Left ventricle myocardium superior (tissue), 1 donor: ENCODE measurements around the gene HDAC8. TPM values are rescaled to one million over a fixed set of nuclear protein-coding genes. Genes with fewer than 3 reads are reported as not detected.
A peak's percentile ranks its signal among the peaks of the same experiment; 100 is the strongest.
"Not testable (repeated sequence)": the region's sequence is repeated elsewhere in the genome, so short reads cannot be mapped to it uniquely, and the experiment has no call there.

ENCODE experiments used
- ATAC-seq: fragments of 200-7000 bp; cut with Tn5 transposase; one replicate; pipeline ENCODE4 v1.9.1; 2020; ENCODE audit warnings: mild to moderate bottlenecking, moderate library complexity
- DNase-seq: peaks from one replicate; pipeline ENCODE4 v3.0.0-alpha.2; 2020
- intact Hi-C: fragments of 100-400 bp; cut with micrococcal nuclease; formaldehyde crosslinking; loops from one replicate; pipeline ENCODE4 v1.11.0; 2022
- total RNA-seq: library from RNA; stranded (reverse); fragmentation: NEBNext Ultra II Directional; extraction: Animal tissue kit (Norgen Biotek cat#: 25700); gene quantifications from one replicate; pipeline ENCODE4 v1.2.1, GENCODE V29; 2021
- donor health status: DM: no; HTN: yes; CAD: no; lungs with severe emphysema.

HDAC8 gene
- total RNA-seq, 1 donor from 2014 or later = 18.3 TPM

GRCh38 chrX:72540318-72540717 lies 32.3 kb downstream of the HDAC8 start:
- no peak for DNase-seq
- intact Hi-C loops = no loop called here
- ATAC-seq = peak; percentile 61

GRCh38 chrX:72539822-72540221 lies 32.8 kb downstream of the HDAC8 start:
- DNase-seq (no peak), ATAC-seq (peak; percentile 40)
- intact Hi-C loops = no loop called here

DNA sequence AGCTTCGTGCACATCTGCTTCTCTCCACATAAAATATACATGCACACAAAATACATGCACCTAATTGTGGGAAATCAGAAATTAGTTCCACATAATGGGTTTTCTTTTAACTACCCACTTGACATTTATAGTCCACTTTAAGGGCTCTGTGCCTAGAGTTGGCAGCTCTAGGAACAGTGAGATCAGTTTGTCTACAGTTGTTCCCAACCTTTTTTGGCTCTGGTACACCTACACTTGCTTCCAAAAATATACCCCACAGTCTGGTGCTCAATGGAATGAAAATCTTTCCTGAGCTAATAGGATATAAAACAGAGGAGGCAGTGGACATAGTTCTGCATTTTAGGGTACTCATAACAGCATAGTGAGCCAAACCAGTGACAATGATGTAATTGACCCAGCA lies 36.1 kb downstream of the HDAC8 start:
- intact Hi-C loops = no loop called here
- ATAC-seq (peak; percentile 96), DNase-seq (no peak)

GRCh38 chrX:72532366-72532765 lies 40.3 kb downstream of the HDAC8 start:
- ATAC-seq (no peak), DNase-seq (no peak)
- intact Hi-C loops = no loop called here

DNA sequence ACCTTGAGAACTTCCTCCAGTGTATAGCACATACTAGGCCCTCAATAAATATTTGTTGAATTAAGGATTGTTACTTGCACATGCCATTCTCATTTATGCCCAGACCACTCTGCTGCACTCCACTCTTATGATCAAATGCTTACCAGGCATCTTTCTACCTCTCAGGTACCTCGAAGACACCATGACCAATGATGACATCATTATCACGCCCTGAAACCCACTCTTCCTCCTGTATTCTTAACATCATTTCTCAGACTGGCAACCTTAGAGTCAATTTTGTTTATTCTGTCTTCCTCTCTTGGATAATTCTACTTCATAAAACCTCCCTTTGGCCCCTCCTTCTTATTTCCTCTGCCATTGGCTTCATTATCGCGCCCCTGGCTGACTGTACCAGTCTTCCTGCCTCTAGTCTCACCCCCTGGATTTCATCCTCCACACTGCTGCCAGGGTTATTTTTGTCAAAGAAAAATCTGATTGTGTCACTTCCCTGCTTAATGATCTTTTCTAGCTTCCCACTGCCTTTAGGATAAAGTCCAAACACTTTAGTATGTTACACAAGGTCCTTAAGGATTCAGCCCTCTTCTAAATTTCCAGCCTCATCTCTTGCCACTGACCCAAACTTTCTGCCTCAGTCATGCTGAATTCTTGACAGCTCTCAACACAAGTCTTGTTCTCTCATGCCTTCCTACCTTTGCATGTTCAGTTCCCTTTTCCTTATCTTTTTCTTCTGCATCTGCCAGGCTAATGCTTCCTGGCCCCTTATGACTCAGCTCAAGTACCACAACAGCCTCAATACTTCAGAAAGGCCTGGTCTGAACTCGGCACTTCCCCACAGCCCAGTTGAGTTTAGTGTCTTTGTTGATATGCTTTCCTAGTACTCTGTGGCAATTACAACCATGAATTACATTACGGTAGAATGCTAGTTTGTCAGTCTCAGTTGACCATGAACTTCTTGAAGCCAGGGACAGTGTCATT lies 45.8 kb downstream of the HDAC8 start:
- intact Hi-C loops = no loop called here
- DNase-seq (no peak), ATAC-seq (no peak)

- ATAC-seq (no peak), DNase-seq (no peak)
- intact Hi-C loops = no loop called here
Observed at GRCh38 chrX:72498782-72499181, 73.9 kb downstream of the HDAC8 start.

GRCh38 chrX:72495046-72495445 lies 77.6 kb downstream of the HDAC8 start:
- no peak for DNase-seq
- intact Hi-C loops = no loop called here
- peak; percentile 48 for ATAC-seq

DNA sequence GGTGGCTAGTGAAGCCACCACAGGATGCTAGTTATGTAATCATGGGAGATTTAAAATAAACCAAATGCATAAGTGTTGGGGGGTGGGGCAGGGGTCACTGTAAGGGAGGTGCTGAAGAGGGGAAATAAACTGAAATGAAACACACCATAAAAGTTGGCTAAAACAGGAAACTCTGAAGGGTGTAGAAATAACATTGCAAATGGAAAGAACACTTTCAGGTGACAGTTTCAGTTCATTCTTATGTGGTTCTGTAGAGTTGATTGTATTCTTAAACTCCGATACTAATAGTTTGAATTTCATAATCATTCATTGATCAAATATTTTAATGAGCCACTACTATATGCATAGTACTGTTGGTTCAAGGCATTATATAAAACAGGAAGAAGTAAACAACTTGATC lies 80.1 kb downstream of the HDAC8 start:
- ATAC-seq (no peak), DNase-seq (no peak)
- intact Hi-C loops = no loop called here

- ATAC-seq, intact Hi-C loops, DNase-seq: not testable (repeated sequence)
Observed at GRCh38 chrX:72490221-72490620, 82.4 kb downstream of the HDAC8 start.

DNA sequence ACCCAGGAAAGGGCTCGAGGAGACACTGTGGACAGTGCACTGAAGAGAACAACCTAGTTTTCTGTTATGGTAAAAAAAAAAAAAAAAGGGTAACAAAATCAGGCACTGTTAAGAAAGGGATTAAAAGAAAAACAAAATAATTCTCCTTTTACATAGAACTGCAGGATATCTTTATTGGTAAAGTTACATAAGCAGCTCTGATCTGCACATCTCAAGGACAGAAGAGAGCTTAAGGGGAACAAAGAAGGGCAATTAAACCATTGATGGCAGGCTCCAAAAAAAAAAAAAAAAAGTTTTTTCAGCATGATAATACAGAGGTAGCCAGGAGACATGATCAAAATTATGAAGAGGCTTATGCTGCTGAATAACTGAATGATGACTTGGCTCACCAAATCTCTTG lies 85.0 kb downstream of the HDAC8 start:
- DNase-seq (no peak), ATAC-seq (no peak)
- intact Hi-C loops = no loop called here

DNA sequence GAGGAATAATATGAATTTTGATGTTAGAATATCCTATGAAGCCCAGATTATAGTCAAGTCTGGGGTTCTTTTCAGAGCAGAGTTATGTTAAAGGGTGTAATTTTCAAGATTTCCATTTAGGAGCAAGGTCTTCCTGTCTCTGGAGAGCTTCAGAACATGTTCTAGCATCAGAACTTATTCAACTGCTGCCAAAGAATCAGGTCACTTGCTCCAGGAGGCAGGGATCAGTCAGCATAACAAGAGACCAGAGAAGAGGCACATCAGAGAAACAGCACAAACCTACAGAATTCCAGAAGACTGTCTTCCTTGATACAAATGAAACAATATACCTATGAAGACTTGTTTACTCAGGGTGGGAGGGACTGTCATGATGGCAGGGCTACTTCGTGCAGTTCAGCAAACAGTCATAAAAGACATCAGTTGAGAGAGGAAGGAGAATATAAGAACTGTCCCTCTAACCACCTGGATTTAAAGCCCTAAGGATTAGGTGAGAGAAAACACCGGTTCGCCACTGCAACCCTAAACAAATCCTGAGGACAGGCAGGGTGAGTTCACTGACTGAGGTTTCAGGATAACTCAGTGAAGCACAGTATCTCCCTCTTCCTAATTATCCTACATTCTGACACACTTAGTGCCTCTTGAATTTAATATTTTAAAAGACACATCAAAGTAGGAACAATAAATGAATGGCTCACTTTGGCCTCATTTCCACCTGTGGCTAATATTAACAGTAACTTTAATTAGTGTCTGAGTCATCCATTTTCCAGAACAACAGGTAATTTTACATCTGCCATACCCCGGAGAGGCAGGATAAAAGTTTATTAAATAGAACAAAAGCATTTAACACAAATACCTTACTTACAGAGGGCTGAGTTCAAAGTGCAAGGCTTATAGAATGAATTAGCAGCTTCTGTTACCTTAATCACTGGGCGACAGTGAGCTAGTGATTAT lies 93.0 kb downstream of the HDAC8 start:
- intact Hi-C loops = no loop called here
- no peak for ATAC-seq

GRCh38 chrX:72478853-72479252 lies 93.8 kb downstream of the HDAC8 start:
- DNase-seq (no peak), ATAC-seq (no peak)
- intact Hi-C loops = no loop called here

More for the DNA sequence above, 93.0 kb downstream of the HDAC8 start:
- DNase-seq = no peak

DNA sequence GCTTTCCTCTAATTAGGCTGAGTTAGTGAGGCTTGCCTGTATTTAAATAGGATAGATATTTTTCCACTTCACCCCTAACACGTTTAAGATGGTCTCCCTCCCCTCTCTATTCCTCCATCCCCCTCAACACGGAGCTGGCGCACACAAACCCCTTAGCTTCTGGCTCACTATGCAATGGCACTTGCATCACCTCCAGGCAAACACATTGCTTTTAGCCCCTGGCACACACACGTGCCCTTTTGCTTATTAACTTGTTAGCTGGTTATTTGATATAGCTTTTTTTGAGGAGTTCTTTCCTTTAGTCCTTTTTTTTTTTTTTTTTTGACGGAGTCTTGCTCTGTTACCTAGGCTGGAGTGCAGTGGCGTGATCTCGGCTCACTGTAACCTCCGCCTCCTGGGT lies 94.3 kb downstream of the HDAC8 start:
- ATAC-seq = no peak
- intact Hi-C loops = no loop called here
- DNase-seq = no peak

DNA sequence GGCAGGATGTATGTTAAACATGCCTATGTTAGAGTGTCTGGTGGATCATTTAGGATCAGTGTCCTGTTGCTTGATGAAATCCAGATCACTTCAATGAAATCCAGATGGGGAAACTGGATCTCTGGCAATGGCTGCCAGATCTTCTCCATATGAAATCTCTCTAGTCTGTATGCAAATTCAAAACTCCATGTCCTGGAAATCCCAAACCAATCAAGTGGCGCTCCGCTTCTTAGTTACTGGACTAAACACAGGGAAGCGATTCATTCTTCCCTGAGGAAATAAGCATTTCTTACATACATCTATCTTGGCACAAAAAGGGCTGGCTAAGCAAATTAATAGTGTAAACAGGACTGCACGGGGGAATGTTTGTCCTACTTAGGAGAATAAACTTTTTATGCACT lies 94.9 kb downstream of the HDAC8 start:
- DNase-seq = no peak
- intact Hi-C loops = no loop called here
- no peak for ATAC-seq

GRCh38 chrX:72477376-72477775 lies 95.3 kb downstream of the HDAC8 start:
- no peak for DNase-seq
- ATAC-seq = no peak
- intact Hi-C loops = no loop called here

GRCh38 chrX:72475952-72476668 lies 96.5 kb downstream of the HDAC8 start:
- DNase-seq (no peak), ATAC-seq (no peak)
- intact Hi-C loops = no loop called here

GRCh38 chrX:72475338-72475737 lies 97.3 kb downstream of the HDAC8 start:
- ATAC-seq (no peak), DNase-seq (no peak)
- intact Hi-C loops = no loop called here

GRCh38 chrX:72470532-72471223 lies 102.0 kb downstream of the HDAC8 start:
- DNase-seq (no peak), ATAC-seq (no peak)
- intact Hi-C loops = no loop called here

DNA sequence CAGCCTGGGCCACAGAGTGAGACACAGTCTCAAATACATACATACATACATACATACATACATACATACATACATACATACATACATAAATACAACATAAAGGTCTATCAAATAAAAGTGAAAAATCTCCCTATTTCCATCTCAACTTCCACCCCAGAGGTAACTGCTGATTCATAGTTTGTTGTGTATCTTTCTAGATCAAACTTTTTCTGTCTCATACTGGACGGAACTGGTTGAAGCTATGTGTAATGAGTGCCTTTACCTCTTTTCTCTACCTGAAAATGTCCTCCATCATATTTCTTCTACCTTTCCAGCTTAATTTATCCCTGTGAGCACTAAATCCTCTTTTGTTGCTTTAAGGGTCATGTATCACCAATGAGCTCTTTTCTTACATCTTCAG lies 102.5 kb downstream of the HDAC8 start:
- no peak for ATAC-seq
- no peak for DNase-seq
- intact Hi-C loops = no loop called here
